GM12878 (cell line): Measurements from ENCODE around the gene SPOCK1. TPM values are rescaled to one million over a fixed set of nuclear protein-coding genes. Genes with fewer than 3 reads are reported as not detected.

Source experiments
- ATAC-seq: fragments of 200-7000 bp; cut with Tn5 transposase; 3 replicates; pipeline ENCODE4 v1.9.1; 2020; ENCODE audit warnings: mild to moderate bottlenecking, moderate library complexity
- BruUV-seq: library from RNA; stranded (reverse); fragments of 400-500 nt; replicated peaks from 2 replicates; lab custom pipeline; 2021; lab: Mats Ljungman, UMichigan
- CTCF ChIA-PET: fragments of 300-600 bp; sonication (Branson Sonifier 250); formaldehyde crosslinking; extraction: SDS; loops from one replicate; lab custom pipeline; 2021; ENCODE audit warnings: inconsistent platforms; lab: Yijun Ruan, JAX
- POLR2A ChIA-PET: fragments of 350-600 bp; formaldehyde crosslinking; extraction: SDS; loops from one replicate; lab custom pipeline; 2021; ENCODE audit warnings: inconsistent platforms; lab: Charles Lee
- RAD21 ChIA-PET: fragments of 300-600 bp; sonication (Branson Sonifier 250); formaldehyde crosslinking; loops from one replicate; lab custom pipeline; 2023; ENCODE audit warnings: antibody characterized with exemption; ENCODE audit not compliant: unreplicated experiment; lab: Charles Lee
- SMC1A ChIA-PET: fragments of 300-600 bp; sonication (Branson Sonifier 250); formaldehyde crosslinking; loops from one replicate; lab custom pipeline; 2023; ENCODE audit not compliant: unreplicated experiment, uncharacterized antibody; lab: Charles Lee
- DNase-seq: peaks from one replicate; pipeline ENCODE4 v3.0.0-alpha.2; 2011; ENCODE audit warnings: low read depth, low spot score
- FAIRE-seq: peaks from 3 replicates; lab custom pipeline; 2011; peaks lifted over from hg19 to GRCh38; lab: Jason Lieb, UNC
- H2AFZ ChIP-seq: 2 replicates; pipeline ENCODE4 v1.6.0; 2011; ENCODE audit warnings: low read depth, low read length, control low read depth; ENCODE audit not compliant: control insufficient read depth
- H3K27ac ChIP-seq: 2 replicates; pipeline ENCODE4 v1.5.1; 2011; ENCODE audit warnings: control low read depth; ENCODE audit not compliant: control insufficient read depth, insufficient read depth
- H3K27me3 ChIP-seq, 2 experiments: replicated peaks in 1 of 2; 2 replicates each; pipeline versions ENCODE4 v1.6.0 to v1.6.1; 2011; ENCODE audit warnings: low read length in 1 of 2; ENCODE audit not compliant: control insufficient read depth in 2 of 2, insufficient read depth in 2 of 2
- H3K36me3 ChIP-seq, 2 experiments: 2 replicates each; pipeline ENCODE4 v1.5.1; 2011; ENCODE audit warnings: low read length in 1 of 2; ENCODE audit not compliant: control insufficient read depth in 2 of 2, insufficient read depth in 2 of 2
- H3K4me1 ChIP-seq: 2 replicates; pipeline ENCODE4 v1.6.1; 2011; ENCODE audit warnings: mild to moderate bottlenecking, low read length, moderate library complexity, mixed read lengths; ENCODE audit not compliant: control insufficient read depth, insufficient read depth
- H3K4me2 ChIP-seq: 2 replicates; pipeline ENCODE4 v1.6.0; 2011; ENCODE audit warnings: control low read depth; ENCODE audit not compliant: control insufficient read depth, insufficient read depth
- H3K4me3 ChIP-seq: fragments of 200-600 bp; sonication (generic); 2 replicates; pipeline ENCODE4 v1.5.1; 2016
- H3K79me2 ChIP-seq: 2 replicates; pipeline ENCODE4 v1.6.0; 2011; ENCODE audit warnings: low read length; ENCODE audit not compliant: control insufficient read depth, insufficient read depth
- H3K9ac ChIP-seq: 2 replicates; pipeline ENCODE4 v1.8.0; 2011; ENCODE audit warnings: low read length, control low read depth, mixed read lengths; ENCODE audit not compliant: control insufficient read depth, insufficient read depth
- H3K9me3 ChIP-seq: replicated peaks from 3 replicates; pipeline ENCODE4 v1.5.1; 2011; ENCODE audit warnings: mild to moderate bottlenecking, low read length; ENCODE audit not compliant: control insufficient read depth, insufficient read depth
- H4K20me1 ChIP-seq: 2 replicates; pipeline ENCODE4 v1.6.0; 2011; ENCODE audit not compliant: control insufficient read depth, insufficient read depth
- BACH1 ChIP-seq: fragments of 450-650 bp; IDR thresholded peaks from 2 replicates; pipeline ENCODE4 v1.6.1; 2017; ENCODE audit warnings: mild to moderate bottlenecking, borderline replicate concordance
- CBX3 ChIP-seq: fragments of 200-600 bp; sonication (generic); IDR thresholded peaks from 2 replicates; pipeline ENCODE4 v1.6.1; 2016; ENCODE audit warnings: low read depth, borderline replicate concordance
- CTCF ChIP-seq, 3 experiments: IDR thresholded peaks in 2 of 3; conservative IDR thresholded peaks in 1 of 3; 2 replicates each; pipeline ENCODE4 v1.5.1; 2011; ENCODE audit warnings: low read depth in 3 of 3, low read length in 3 of 3, mild to moderate bottlenecking in 3 of 3, control low read depth in 2 of 3, moderate library complexity in 2 of 3, inconsistent platforms in 1 of 3, mixed read lengths in 1 of 3; ENCODE audit not compliant: control insufficient read depth in 2 of 3, insufficient read depth in 1 of 3; ENCODE audit errors: extremely low read depth in 1 of 3
- CUX1 ChIP-seq: IDR thresholded peaks from 2 replicates; pipeline ENCODE4 v1.6.1; 2012; ENCODE audit warnings: improper control_type of control experiment, low read depth, low read length; ENCODE audit not compliant: insufficient replicate concordance
- HDGF ChIP-seq: fragments of 450-650 bp; IDR thresholded peaks from 2 replicates; pipeline ENCODE4 v1.6.1; 2016; ENCODE audit warnings: antibody characterized with exemption
- KAT2A ChIP-seq: conservative IDR thresholded peaks from 2 replicates; pipeline ENCODE4 v1.6.1; 2011; ENCODE audit warnings: low read depth, low read length; ENCODE audit not compliant: control insufficient read depth
- NKRF ChIP-seq: fragments of 450-650 bp; conservative IDR thresholded peaks from 2 replicates; pipeline ENCODE4 v1.6.1; 2017; ENCODE audit warnings: mild to moderate bottlenecking, moderate library complexity
- RB1 ChIP-seq: fragments of 450-650 bp; formaldehyde crosslinking; IDR thresholded peaks from 2 replicates; pipeline ENCODE4 v1.6.1; 2017; ENCODE audit warnings: mild to moderate bottlenecking, borderline replicate concordance
- WRNIP1 ChIP-seq: IDR thresholded peaks from 2 replicates; pipeline ENCODE4 v1.6.1; 2011; ENCODE audit warnings: low read depth, low read length, improper control_type of control experiment, borderline replicate concordance
- WGBS: methylation state at CpG from one replicate; pipeline ENCODE4 v1.1.6; 2016; ENCODE audit warnings: low lambda C conversion rate; ENCODE audit not compliant: insufficient replicate concordance, insufficient coverage; ENCODE audit errors: missing lambda C conversion rate; 5-methylcytosine and 5-hydroxymethylcytosine counted together
- in situ Hi-C: fragments of 300-500 bp; cut with MboI; formaldehyde crosslinking; loops from 9 replicates; pipeline ENCODE4 v1.14.3; 2018; ENCODE audit warnings: mixed read lengths
- intact Hi-C: fragments of 100-400 bp; cut with micrococcal nuclease; formaldehyde crosslinking; loops from one replicate; pipeline ENCODE4 v1.14.2; 2022; ENCODE audit not compliant: unreplicated experiment
- polyA plus RNA-seq, 11 experiments: library from polyadenylated mRNA; depleted of rRNA in 4 of 11; unstranded in 6 of 11; stranded (reverse) in 5 of 11; fragments of >200 nt; fragmentation: Nextera tagmentation in 4 of 11; fragmentation: Illumina TruSeq in 1 of 11; extraction: Ambion mirVana in 4 of 11; extraction: Trizol in 1 of 11; gene quantifications; 1 replicate in 1 of 11; 2 replicates in 10 of 11; pipeline versions ENCODE4 v1.2.1 to v1.2.3, GENCODE V29; 2011 to 2016; ENCODE audit warnings: inconsistent platforms in 2 of 11, missing spikeins in 2 of 11, low read depth in 1 of 11
- total RNA-seq, 4 experiments: library from RNA; depleted of rRNA in 3 of 4; stranded (reverse); fragments of >200 nt in 3 of 4; fragmentation: Illumina TruSeq in 1 of 4; extraction: Trizol in 1 of 4; gene quantifications; 2 replicates each; pipeline versions ENCODE4 v1.2.1 to v1.2.3, GENCODE V29; 2013 to 2021

SPOCK1 gene
- total and polyA plus RNA-seq, 10 of the 15 experiments (the other 5 are each of a cell fraction or from before 2014, with no cell fraction given) = 0.06 to 0.68 (median 0.25) TPM; not detected in 3

- H4K20me1 ChIP-seq = no peaks in the 10 kb centered on the region
- FAIRE-seq (no peak), DNase-seq (no peak)
- H3K79me2 ChIP-seq = no peaks in the 10 kb centered on the region
- H3K9ac ChIP-seq = no peak overlapping the region
- H3K4me1 ChIP-seq = no peaks in the 10 kb centered on the region
- intact Hi-C loops = no loop called here
- 17% methylated on average over 8 of the region's 8 CpGs for WGBS
- H2AFZ ChIP-seq = no peak overlapping the region
- H3K4me3 ChIP-seq = no peak overlapping the region
- no TSS peak for BruUV-seq
- TF ChIP-seq RB1 (no peak), BACH1 (no peak), CTCF (IDR thresholded peaks at IDR 0.05 in 2 of 3, conservative IDR thresholded peaks at IDR 0.05 in 1 of 3; ENCODE audit: control insufficient read depth in 2 of 3, extremely low read depth in 1 of 3, insufficient read depth in 1 of 3, low read depth in 3 of 3, low read length in 3 of 3) (no peak), NKRF (no peak), KAT2A (no peak), WRNIP1 (no peak), CBX3 (no peak), HDGF (no peak), CUX1 (no peak)
- TF ChIP-seq, all 136 proteins: peak for 0
- POLR2A ChIA-PET = no interaction called here
- H3K36me3 ChIP-seq = no peaks in the 10 kb centered on the region
- CTCF ChIA-PET = interaction anchor here (0.6 kb wide), 1 partner anchor 98 kb away, joined by 3 read pairs; no protein-coding TSS in a partner anchor
- peaks cover 0 to 3% of the 10 kb centered on the region in 2 experiments; a peak in 1 of 4 replicates for H3K27me3 ChIP-seq
- ATAC-seq = no peak
- in situ Hi-C loops = no loop called here
- no peak overlapping the region for H3K4me2 ChIP-seq
- no peak overlapping the region for H3K27ac ChIP-seq
- SMC1A ChIA-PET = no interaction called here
- H3K9me3 ChIP-seq = no peaks in the 10 kb centered on the region
- RAD21 ChIA-PET = no interaction called here
These were observed 304.8 kb downstream of the SPOCK1 start for GRCh38 chr5:137194300-137194699.
